ENCODE measurements around the gene CGN.
"Not testable (repeated sequence)": the region's sequence is repeated elsewhere in the genome, so short reads cannot be mapped to it uniquely, and the experiment has no call there.

The CGN gene

GRCh38 chr1:151520359-151520758 lies 9.2 kb downstream of the CGN start (continued):
- TF ChIP-seq ZNF148 (tag by site-specific recombination; IDR thresholded peaks at IDR 0.05; ENCODE audit: borderline replicate concordance) (no peak), ZSCAN4 (tag by site-specific recombination; IDR thresholded peaks at IDR 0.05) (no peak), ZNF266 (tag by site-specific recombination; IDR thresholded peaks at IDR 0.05; ENCODE audit: low read depth) (no peak), ZBTB17 (tag by site-specific recombination; IDR thresholded peaks at IDR 0.05) (no peak)

GRCh38 chr1:151522427-151522826 lies 11.2 kb downstream of the CGN start:
- not testable (repeated sequence) for H3K4me3 ChIP-seq (ENCODE audit: low read depth, low read length); H3K27ac ChIP-seq (ENCODE audit: extremely low read depth, low read depth, low read length); H3K9me3 ChIP-seq (ENCODE audit: control insufficient read depth, insufficient read depth, low read depth, low read length); H3K4me1 ChIP-seq (ENCODE audit: control insufficient read depth, insufficient read depth, low read length)
- ChIA-PET CTCF (interaction anchor here (0.6 to 0.8 kb wide), 2 partner anchors 11 to 64 kb away, joined by 3 to 4 read pairs; no protein-coding TSS in a partner anchor), POLR2A (interaction anchor here (0.7 to 2.7 kb wide), 3 partner anchors 11 to 19 kb away, joined by 3 to 8 read pairs (median 4); partner anchors contain the start of genes CGN and TUFT1)
- H3K36me3 ChIP-seq (ENCODE audit: control insufficient read depth in 2 of 2, insufficient read depth in 1 of 2, low read length in 2 of 2): peaks cover 4 to 66% of the 10 kb centered on the region in 2 experiments; a peak in 2 of 3 replicates

- no peaks in the 10 kb centered on the region for H3K4me1 ChIP-seq (ENCODE audit: control insufficient read depth, insufficient read depth, low read length)
- H3K27ac ChIP-seq (ENCODE audit: extremely low read depth, low read depth, low read length): no peak overlapping the region
- no peaks in the 10 kb centered on the region for H3K9me3 ChIP-seq (ENCODE audit: control insufficient read depth, insufficient read depth, low read depth, low read length)
- ChIA-PET CTCF (interaction anchor here (0.8 to 1.4 kb wide), 4 partner anchors 10 to 15 kb away, joined by 3 to 6 read pairs (median 4); no protein-coding TSS in a partner anchor), POLR2A (interaction anchor here (0.6 to 2.7 kb wide), 3 partner anchors 12 to 294 kb away, joined by 3 to 8 read pairs (median 4); partner anchors contain the start of genes CGN and TUFT1)
- no peak overlapping the region for H3K4me3 ChIP-seq (ENCODE audit: low read depth, low read length)
- TF ChIP-seq ZFP41 (tag by site-specific recombination; IDR thresholded peaks at IDR 0.05; ENCODE audit: borderline replicate concordance) (no peak), ZNF660 (tag by site-specific recombination; IDR thresholded peaks at IDR 0.05) (no peak), ZNF324 (tag by site-specific recombination; IDR thresholded peaks at IDR 0.05) (no peak), AEBP2 (tag by site-specific recombination; IDR thresholded peaks at IDR 0.05; ENCODE audit: borderline replicate concordance) (no peak), ZNF362 (tag by site-specific recombination; IDR thresholded peaks at IDR 0.05) (no peak), ZNF768 (tag by site-specific recombination; IDR thresholded peaks at IDR 0.05) (no peak)
- peaks cover 6 to 63% of the 10 kb centered on the region in 2 experiments; a peak in 2 of 3 replicates for H3K36me3 ChIP-seq (ENCODE audit: control insufficient read depth in 2 of 2, insufficient read depth in 1 of 2, low read length in 2 of 2)
Observed at GRCh38 chr1:151523326-151523725, 12.1 kb downstream of the CGN start.

- Histone ChIP-seq H3K9me3 (ENCODE audit: control insufficient read depth, insufficient read depth, low read depth, low read length) (no peaks in the 10 kb centered on the region), H3K36me3 (ENCODE audit: control insufficient read depth in 2 of 2, insufficient read depth in 1 of 2, low read length in 2 of 2) (peaks cover 7 to 59% of the 10 kb centered on the region in 2 experiments; a peak in 2 of 3 replicates), H3K4me1 (ENCODE audit: control insufficient read depth, insufficient read depth, low read length) (no peaks in the 10 kb centered on the region), H3K27ac (ENCODE audit: extremely low read depth, low read depth, low read length) (no peak overlapping the region), H3K4me3 (ENCODE audit: low read depth, low read length) (no peak overlapping the region)
- ChIA-PET CTCF (interaction anchor here (1.4 kb wide), 1 partner anchor 10 kb away, joined by 6 read pairs; no protein-coding TSS in a partner anchor), POLR2A (no interaction called here)
- TF ChIP-seq PRDM6 (tag by site-specific recombination; IDR thresholded peaks at IDR 0.05) (no peak), KLF1 (tag by site-specific recombination; IDR thresholded peaks at IDR 0.05) (no peak), MYNN (tag by site-specific recombination; IDR thresholded peaks at IDR 0.05; ENCODE audit: borderline replicate concordance) (no peak), ZNF629 (tag by site-specific recombination; IDR thresholded peaks at IDR 0.05) (no peak), ZNF837 (tag by site-specific recombination; IDR thresholded peaks at IDR 0.05) (no peak), HOXA7 (CRISPR knock-in tag; IDR thresholded peaks at IDR 0.05; ENCODE audit: borderline replicate concordance) (no peak)
Observed at GRCh38 chr1:151524736-151525135, 13.5 kb downstream of the CGN start.

Measured in HEK293 (cell line).